GF-D8 (cell line): ENCODE measurements around the gene LTA.

Source experiments
- DNase-seq: peaks from one replicate; lab custom pipeline; 2025; lab: John Stamatoyannopoulos, UW

The LTA gene

DNA sequence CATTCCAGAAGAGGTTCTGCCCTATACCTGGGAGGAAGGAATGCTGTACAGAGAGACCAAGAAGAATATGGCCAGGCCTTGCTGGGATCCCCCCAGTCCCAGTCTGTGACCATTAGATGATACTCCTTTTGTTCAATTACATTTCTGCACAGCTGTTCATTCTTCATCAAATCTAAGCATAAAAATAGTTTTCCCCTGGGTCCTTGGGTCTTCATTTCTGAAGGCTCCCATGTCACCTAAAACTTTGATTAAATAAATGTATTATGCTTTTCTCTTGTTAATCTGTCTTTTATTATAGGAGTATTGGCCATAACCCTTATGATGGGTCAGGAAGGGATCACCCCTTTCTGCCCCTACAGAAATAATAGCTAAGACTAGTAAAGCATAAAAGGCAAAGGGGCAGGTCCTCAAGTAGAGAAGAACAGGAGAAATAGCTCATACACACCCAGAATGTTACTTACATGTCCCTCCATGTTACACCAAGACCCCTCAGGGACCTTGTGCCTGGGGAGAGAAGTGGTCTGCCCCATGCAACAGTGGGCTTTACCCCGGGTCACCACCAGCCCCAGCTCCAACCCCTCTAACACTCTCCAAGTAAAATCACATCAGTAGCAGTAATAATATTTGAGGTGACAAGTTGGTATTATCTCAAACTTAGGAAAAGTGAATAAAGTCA lies 2.1 kb upstream of the LTA start:
- DNase-seq = no peak

DNA sequence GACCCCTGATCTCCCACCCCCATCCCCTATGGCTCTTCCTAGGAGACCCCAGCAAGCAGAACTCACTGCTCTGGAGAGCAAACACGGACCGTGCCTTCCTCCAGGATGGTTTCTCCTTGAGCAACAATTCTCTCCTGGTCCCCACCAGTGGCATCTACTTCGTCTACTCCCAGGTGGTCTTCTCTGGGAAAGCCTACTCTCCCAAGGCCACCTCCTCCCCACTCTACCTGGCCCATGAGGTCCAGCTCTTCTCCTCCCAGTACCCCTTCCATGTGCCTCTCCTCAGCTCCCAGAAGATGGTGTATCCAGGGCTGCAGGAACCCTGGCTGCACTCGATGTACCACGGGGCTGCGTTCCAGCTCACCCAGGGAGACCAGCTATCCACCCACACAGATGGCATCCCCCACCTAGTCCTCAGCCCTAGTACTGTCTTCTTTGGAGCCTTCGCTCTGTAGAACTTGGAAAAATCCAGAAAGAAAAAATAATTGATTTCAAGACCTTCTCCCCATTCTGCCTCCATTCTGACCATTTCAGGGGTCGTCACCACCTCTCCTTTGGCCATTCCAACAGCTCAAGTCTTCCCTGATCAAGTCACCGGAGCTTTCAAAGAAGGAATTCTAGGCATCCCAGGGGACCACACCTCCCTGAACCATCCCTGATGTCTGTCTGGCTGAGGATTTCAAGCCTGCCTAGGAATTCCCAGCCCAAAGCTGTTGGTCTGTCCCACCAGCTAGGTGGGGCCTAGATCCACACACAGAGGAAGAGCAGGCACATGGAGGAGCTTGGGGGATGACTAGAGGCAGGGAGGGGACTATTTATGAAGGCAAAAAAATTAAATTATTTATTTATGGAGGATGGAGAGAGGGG lies 1.4 kb downstream of the LTA start:
- DNase-seq = no peak

GRCh38 chr6:31574106-31575061 lies 2.3 kb downstream of the LTA start:
- DNase-seq = no peak

- DNase-seq = peak; percentile 45
Observed at GRCh38 chr6:31575335-31575901, 3.3 kb downstream of the LTA start, which contains the start of gene TNF. TNF (plus strand) TSS chr6:31575565; CDS start chr6:31575742, 177 bp downstream.

- peak; percentile 18 for DNase-seq
Observed at GRCh38 chr6:31575952-31576685, 4.0 kb downstream of the LTA start.

- DNase-seq = no peak
Observed at GRCh38 chr6:31576897-31577578, 4.9 kb downstream of the LTA start.

- no peak for DNase-seq
Observed at GRCh38 chr6:31577579-31577966, 5.5 kb downstream of the LTA start.

GRCh38 chr6:31578184-31579118 lies 6.4 kb downstream of the LTA start:
- no peak for DNase-seq

DNA sequence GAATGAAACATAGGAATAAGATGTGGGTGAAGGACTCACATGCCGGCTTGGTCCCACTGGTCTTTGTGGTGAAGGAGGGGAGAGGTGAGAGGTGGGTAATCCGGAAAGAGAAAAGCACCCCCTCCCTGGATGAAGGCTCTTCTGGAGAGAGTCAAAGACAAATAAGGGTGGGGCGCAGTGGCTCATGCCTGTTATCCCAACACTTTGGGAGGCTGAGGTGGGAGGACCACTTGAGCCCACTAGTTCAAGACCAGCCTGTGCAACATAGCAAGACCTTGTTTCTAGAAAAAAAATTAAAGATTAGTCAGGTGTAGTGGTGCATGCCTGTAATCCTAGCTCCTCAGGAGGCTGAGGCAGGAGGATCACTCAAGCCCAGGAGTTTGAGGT lies 7.0 kb downstream of the LTA start:
- DNase-seq = no peak

- DNase-seq = no peak
Observed at GRCh38 chr6:31579546-31580437, 7.7 kb downstream of the LTA start.

DNA sequence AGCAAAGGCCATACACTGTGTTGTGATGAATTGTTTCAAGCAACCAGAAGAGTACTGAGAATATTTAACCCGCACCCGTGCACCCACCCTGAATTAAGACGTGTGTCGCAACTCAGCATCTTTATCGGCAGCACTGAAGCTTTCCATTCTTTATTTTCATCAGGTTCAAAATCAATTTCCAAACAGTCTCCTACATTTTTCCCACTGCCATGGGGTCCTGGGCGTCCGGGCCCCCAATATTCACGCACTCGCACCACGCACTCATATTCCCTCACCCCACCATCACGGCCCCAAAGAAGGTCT lies 8.3 kb downstream of the LTA start:
- DNase-seq = no peak

GRCh38 chr6:31580807-31581433 lies 8.8 kb downstream of the LTA start:
- peak; percentile 45 for DNase-seq

DNA sequence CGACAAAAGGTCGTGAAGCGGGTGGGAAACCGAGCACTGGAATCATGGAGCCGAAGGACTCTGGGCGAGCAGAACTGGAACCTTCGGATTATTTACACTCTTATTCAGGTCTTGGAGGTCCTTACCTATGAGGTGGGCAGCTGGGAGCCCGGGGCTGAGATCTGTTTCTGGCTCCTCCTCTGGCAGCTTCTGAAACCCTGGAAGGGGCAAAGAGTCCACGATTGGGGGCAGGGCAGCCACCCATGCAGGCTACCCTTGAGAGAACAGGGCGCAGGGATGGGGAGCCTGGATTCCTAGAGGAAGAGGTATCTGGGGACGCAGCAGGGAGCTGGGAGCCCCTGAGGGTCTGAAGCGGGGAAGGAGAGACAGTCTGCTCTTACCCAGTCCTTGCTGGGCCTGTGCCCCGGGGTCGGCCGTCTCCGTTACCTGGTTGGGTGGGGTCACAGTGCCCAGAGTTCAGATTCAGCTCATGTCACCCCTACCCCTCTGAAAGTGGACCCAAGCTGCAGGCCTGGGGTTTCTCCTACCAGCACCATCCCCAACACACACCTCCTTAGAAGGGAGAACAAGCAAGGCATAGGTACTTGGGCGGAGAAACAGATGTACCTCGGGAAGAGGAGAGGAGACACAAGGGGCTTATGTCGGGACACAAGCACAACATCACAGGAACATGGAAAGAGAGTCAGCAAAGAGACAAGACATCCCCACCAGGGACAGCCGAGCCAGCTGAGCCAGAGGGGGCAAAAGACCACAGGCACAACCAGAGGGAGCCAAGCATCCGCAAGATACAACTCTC lies 9.5 kb downstream of the LTA start:
- no peak for DNase-seq

- no peak for DNase-seq
Observed at GRCh38 chr6:31582230-31582643, 10.1 kb downstream of the LTA start, which contains the start of gene LTB. LTB (minus strand) TSS chr6:31582424; CDS start chr6:31582417, 7 bp downstream.

DNA sequence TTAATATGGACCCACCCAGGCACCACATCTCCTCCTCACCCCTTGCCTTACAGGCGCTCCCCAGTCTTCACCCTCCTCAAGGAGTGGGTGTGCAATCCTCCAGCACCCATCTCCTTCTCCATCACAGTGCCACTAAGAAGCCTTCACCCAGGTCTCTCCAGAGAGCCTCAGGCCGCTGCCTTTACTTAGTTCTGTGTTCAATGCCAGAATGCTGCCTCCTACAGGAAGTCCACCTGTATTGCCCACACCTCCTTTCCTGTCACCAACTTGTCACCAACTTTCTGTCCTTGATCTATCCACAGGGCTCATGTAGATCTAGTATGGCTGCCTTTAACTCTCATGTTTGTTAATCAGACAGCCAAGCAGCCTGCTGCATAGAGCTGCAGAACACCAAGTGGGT lies 13.4 kb downstream of the LTA start:
- peak; percentile 38 for DNase-seq

DNA sequence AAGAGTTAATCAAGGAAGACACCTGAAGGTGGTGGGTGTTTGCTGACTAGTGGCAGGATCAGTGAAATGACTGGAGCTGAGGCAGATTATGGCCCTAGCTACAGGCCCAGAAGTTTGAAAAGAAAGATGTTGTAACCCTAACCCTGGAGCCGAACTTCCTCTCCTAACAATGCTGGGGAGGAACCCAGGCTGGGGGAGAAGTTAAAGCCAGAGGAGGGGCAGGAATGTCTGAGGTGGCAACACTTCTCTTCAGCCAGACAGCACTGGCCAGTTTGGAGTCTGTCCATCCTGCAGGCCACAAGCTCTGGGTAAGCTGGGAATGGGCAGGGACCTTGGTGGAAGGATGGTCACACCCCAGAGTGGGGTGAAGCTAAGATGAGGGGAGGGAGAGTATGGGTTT lies 13.9 kb downstream of the LTA start, which contains the start of gene LST1:
TSS of gene LST1 (plus strand) at position 270 of the 400 bp plus-strand sequence. CDS start 1,023 bp downstream, outside the sequence.
- DNase-seq = peak; percentile 91
